D721Med (cell line): ENCODE results near the gene C6orf141.
"Not testable (repeated sequence)": the region's sequence is repeated elsewhere in the genome, so short reads cannot be mapped to it uniquely, and the experiment has no call there.

Experiments used
- DNase-seq: peaks from one replicate; pipeline ENCODE4 v3.0.0; 2011; ENCODE audit warnings: low spot score; ENCODE audit not compliant: insufficient read length
- FAIRE-seq: peaks from 2 replicates; lab custom pipeline; 2011; peaks lifted over from hg19 to GRCh38; lab: Jason Lieb, UNC
- CTCF ChIP-seq: IDR thresholded peaks from 2 replicates; pipeline ENCODE4 v1.5.1; 2012; ENCODE audit warnings: mild to moderate bottlenecking, control low read depth; ENCODE audit not compliant: insufficient read depth; ENCODE audit errors: missing control alignments

Gene C6orf141

GRCh38 chr6:49576618-49577017, 26.1 kb downstream of the C6orf141 start:
- DNase-seq = no peak
- no peak for FAIRE-seq
- no peak for TF ChIP-seq CTCF

- FAIRE-seq = no peak
- no peak for DNase-seq
- TF ChIP-seq CTCF = no peak
These were observed 29.2 kb downstream of the C6orf141 start for GRCh38 chr6:49579649-49580048.

- no peak for TF ChIP-seq CTCF
- DNase-seq (no peak), FAIRE-seq (no peak)
These were observed 32.1 kb downstream of the C6orf141 start for GRCh38 chr6:49582529-49582928.

- not testable (repeated sequence) for FAIRE-seq
These were observed 36.8 kb downstream of the C6orf141 start for GRCh38 chr6:49587262-49587661.

More at GRCh38 chr6:49587262-49587661, 36.8 kb downstream of the C6orf141 start:
- not testable (repeated sequence) for DNase-seq
